WERI-Rb-1 (cell line): ENCODE measurements around the gene UBASH3B.

Source experiments
- DNase-seq: peaks from one replicate; pipeline ENCODE4 v3.0.0-alpha.2; 2020
- H3K27ac ChIP-seq: fragments of 250-450 bp; sonication (Bioruptor Pico); 2 replicates; pipeline ENCODE4 v1.5.1; 2020; ENCODE audit warnings: mild to moderate bottlenecking, moderate library complexity
- H3K27me3 ChIP-seq: fragments of 250-450 bp; sonication (Bioruptor Pico); 2 replicates; pipeline ENCODE4 v1.5.1; 2021; ENCODE audit warnings: mild to moderate bottlenecking, low read depth, moderate library complexity; ENCODE audit not compliant: insufficient read depth, severe bottlenecking
- H3K36me3 ChIP-seq: fragments of 250-450 bp; sonication (Bioruptor Pico); 2 replicates; pipeline ENCODE4 v1.5.1; 2020; ENCODE audit warnings: mild to moderate bottlenecking, moderate library complexity
- H3K4me3 ChIP-seq: 2 replicates; pipeline ENCODE4 v1.5.1; 2011; ENCODE audit warnings: low read depth, mild to moderate bottlenecking, control low read depth, low read length
- H3K9me3 ChIP-seq: fragments of 250-450 bp; sonication (Bioruptor Pico); 2 replicates; pipeline ENCODE4 v1.5.1; 2021; ENCODE audit warnings: mild to moderate bottlenecking, moderate library complexity; ENCODE audit not compliant: severe bottlenecking
- CTCF ChIP-seq: IDR thresholded peaks from 2 replicates; pipeline ENCODE4 v1.5.1; 2011; ENCODE audit warnings: low read depth, mild to moderate bottlenecking, control low read depth, inconsistent platforms, low read length

Gene UBASH3B

GRCh38 chr11:122642971-122643370, 12.6 kb upstream of the UBASH3B start:
- no peak overlapping the region for H3K4me3 ChIP-seq
- no peaks in the 10 kb centered on the region for H3K36me3 ChIP-seq
- no peak overlapping the region for H3K27ac ChIP-seq
- peaks cover 71% of the 10 kb centered on the region for H3K27me3 ChIP-seq
- no peaks in the 10 kb centered on the region for H3K9me3 ChIP-seq
- no peak for DNase-seq
- TF ChIP-seq CTCF = no peak

DNA sequence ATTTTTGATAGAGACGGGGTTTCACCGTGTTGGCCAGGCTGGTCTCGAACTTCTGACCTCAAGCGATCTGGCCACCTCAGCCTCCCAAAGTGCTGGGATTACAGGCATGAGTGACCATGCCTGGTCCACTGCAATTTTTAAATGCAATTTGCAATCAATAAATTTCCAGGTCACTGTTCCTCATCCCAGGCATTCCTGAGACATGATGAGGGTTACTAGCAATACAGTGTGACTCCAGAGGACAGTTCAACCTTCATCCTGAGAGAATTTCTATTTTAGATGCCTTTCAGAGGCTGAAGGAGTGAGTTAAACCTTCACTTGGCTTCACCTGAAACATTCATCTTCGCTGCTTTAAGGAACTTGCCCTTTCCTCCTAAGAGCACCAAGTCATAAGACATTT, 9.7 kb upstream of the UBASH3B start:
- no peaks in the 10 kb centered on the region for H3K36me3 ChIP-seq
- DNase-seq = no peak
- no peak for TF ChIP-seq CTCF
- no peak overlapping the region for H3K4me3 ChIP-seq
- peaks cover 60% of the 10 kb centered on the region for H3K27me3 ChIP-seq
- no peak overlapping the region for H3K27ac ChIP-seq
- H3K9me3 ChIP-seq = no peaks in the 10 kb centered on the region

DNA sequence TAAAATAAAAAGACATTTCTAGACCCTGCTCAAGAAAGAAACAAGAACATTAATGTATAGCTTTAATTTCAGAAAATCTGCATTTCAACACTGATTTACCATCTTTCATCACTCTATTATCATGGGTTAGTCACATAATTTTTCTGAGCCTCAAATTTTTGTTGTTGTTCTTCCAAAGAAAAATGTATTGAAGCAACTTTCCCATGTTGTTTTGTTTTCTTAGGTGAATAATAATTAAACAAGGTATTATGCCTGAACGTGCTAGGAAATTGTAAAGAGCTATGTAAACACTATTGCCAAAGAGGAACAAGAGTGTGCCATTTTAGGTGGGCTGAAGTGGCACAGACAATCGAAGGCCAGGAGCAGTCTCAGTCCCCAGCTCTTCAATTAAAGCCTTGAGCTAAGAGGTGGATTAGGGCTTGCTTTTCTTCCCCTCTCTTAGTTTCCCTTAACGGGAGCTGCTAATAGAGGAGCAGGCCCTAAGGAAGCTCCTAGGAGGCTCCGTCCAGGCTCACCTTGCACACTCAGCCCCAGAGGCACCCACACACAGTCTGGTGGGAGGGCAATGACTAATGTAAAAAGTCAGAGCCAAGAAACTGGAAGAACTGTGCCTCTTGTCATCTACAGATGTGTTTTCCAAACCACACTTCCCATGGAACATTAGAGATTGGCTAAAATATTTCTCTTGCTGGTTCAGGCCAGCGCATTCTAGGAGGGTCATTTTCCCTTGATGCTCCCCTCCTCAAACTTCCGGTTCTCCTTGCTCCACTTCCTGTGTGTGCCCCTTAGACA, 8.8 kb upstream of the UBASH3B start:
- peaks cover 62% of the 10 kb centered on the region for H3K27me3 ChIP-seq
- no peaks in the 10 kb centered on the region for H3K36me3 ChIP-seq
- DNase-seq = no peak
- H3K4me3 ChIP-seq = no peak overlapping the region
- no peaks in the 10 kb centered on the region for H3K9me3 ChIP-seq
- no peak overlapping the region for H3K27ac ChIP-seq
- no peak for TF ChIP-seq CTCF

- no peak for DNase-seq
- Histone ChIP-seq H3K27ac (no peak overlapping the region), H3K36me3 (no peaks in the 10 kb centered on the region), H3K4me3 (no peak overlapping the region), H3K9me3 (no peaks in the 10 kb centered on the region), H3K27me3 (peaks cover 59% of the 10 kb centered on the region)
- TF ChIP-seq CTCF = no peak
Measured at GRCh38 chr11:122647736-122648275, 7.7 kb upstream of the UBASH3B start.

DNA sequence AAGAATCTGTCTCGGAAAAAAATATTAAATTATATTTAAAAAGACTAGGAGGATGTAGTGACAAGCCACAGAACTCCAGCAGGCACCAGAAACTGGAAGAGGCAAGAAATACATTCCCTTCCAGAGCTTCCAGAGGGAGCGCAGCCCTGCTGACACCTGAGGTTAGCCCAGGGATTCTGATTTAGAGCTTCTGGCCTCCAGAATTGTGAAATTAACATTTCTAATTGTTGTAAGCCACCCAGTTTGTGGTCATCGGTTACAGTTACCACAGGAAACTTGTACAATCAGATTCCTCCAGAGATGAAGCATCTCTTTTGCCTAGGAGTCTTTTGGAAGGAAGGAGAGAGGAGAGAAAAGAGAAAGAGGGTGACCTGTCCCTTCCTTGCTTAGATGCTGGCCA, 6.4 kb upstream of the UBASH3B start:
- Histone ChIP-seq H3K27ac (no peak overlapping the region), H3K27me3 (peaks cover 63% of the 10 kb centered on the region)
- DNase-seq = no peak

More for the DNA sequence above, 6.4 kb upstream of the UBASH3B start:
- Histone ChIP-seq H3K4me3 (no peak overlapping the region), H3K36me3 (no peaks in the 10 kb centered on the region), H3K9me3 (no peaks in the 10 kb centered on the region)
- TF ChIP-seq CTCF = no peak
